ENCODE results near the gene SPTBN1.

Gene SPTBN1

GRCh38 chr2:54446122-54446521 is 10.0 kb upstream of the SPTBN1 start:
- H3K36me3 ChIP-seq (ENCODE audit: insufficient read depth, low read length): no peaks in the 10 kb centered on the region
- H3K27ac ChIP-seq (ENCODE audit: low read depth, low read length, poor library complexity, severe bottlenecking): no peak overlapping the region
- H3K9me3 ChIP-seq (ENCODE audit: low read length): no peaks in the 10 kb centered on the region
- no peaks in the 10 kb centered on the region for H4K20me1 ChIP-seq (ENCODE audit: insufficient read depth, low read length)
- H2AFZ ChIP-seq (ENCODE audit: low read length): no peak overlapping the region
- no peaks in the 10 kb centered on the region for H3K4me1 ChIP-seq (ENCODE audit: insufficient read depth, low read length, severe bottlenecking)
- TF ChIP-seq EZH2 (IDR thresholded peaks at IDR 0.05; ENCODE audit: borderline replicate concordance, low read length) (no peak), CTCF (IDR thresholded peaks at IDR 0.05; ENCODE audit: low read length) (no peak)
- H3F3A ChIP-seq (ENCODE audit: insufficient read depth, low read length): no peaks in the 10 kb centered on the region
- no peak overlapping the region for H3K4me3 ChIP-seq (ENCODE audit: low read depth, low read length, poor library complexity, severe bottlenecking)
- no peaks in the 10 kb centered on the region for H3K9me2 ChIP-seq (ENCODE audit: low read depth, low read length)
- no peaks in the 10 kb centered on the region for H3K79me2 ChIP-seq (ENCODE audit: insufficient read depth, low read length)
- H3K4me2 ChIP-seq (ENCODE audit: low read length): no peak overlapping the region
- no peak overlapping the region for H3K9ac ChIP-seq (ENCODE audit: low read length)
- no peaks in the 10 kb centered on the region for H3K27me3 ChIP-seq (ENCODE audit: insufficient read depth, low read length)

GRCh38 chr2:54446625-54447024 is 9.5 kb upstream of the SPTBN1 start:
- H4K20me1 ChIP-seq (ENCODE audit: insufficient read depth, low read length): no peaks in the 10 kb centered on the region
- H2AFZ ChIP-seq (ENCODE audit: low read length): no peak overlapping the region
- no peaks in the 10 kb centered on the region for H3F3A ChIP-seq (ENCODE audit: insufficient read depth, low read length)
- H3K27ac ChIP-seq (ENCODE audit: low read depth, low read length, poor library complexity, severe bottlenecking): no peak overlapping the region
- H3K9me3 ChIP-seq (ENCODE audit: low read length): no peaks in the 10 kb centered on the region
- H3K4me2 ChIP-seq (ENCODE audit: low read length): no peak overlapping the region
- H3K4me3 ChIP-seq (ENCODE audit: low read depth, low read length, poor library complexity, severe bottlenecking): no peak overlapping the region
- H3K79me2 ChIP-seq (ENCODE audit: insufficient read depth, low read length): no peaks in the 10 kb centered on the region
- no peaks in the 10 kb centered on the region for H3K27me3 ChIP-seq (ENCODE audit: insufficient read depth, low read length)
- H3K9ac ChIP-seq (ENCODE audit: low read length): no peak overlapping the region
- no peaks in the 10 kb centered on the region for H3K36me3 ChIP-seq (ENCODE audit: insufficient read depth, low read length)
- H3K9me2 ChIP-seq (ENCODE audit: low read depth, low read length): no peaks in the 10 kb centered on the region
- H3K4me1 ChIP-seq (ENCODE audit: insufficient read depth, low read length, severe bottlenecking): no peaks in the 10 kb centered on the region
- no peak for TF ChIP-seq EZH2 (IDR thresholded peaks at IDR 0.05; ENCODE audit: borderline replicate concordance, low read length)
- TF ChIP-seq CTCF (IDR thresholded peaks at IDR 0.05; ENCODE audit: low read length): no peak

- Histone ChIP-seq H3K27ac (ENCODE audit: low read depth, low read length, poor library complexity, severe bottlenecking) (no peak overlapping the region), H3K27me3 (ENCODE audit: insufficient read depth, low read length) (no peaks in the 10 kb centered on the region; the same call in 1 of the 2 replicates)
Observed at GRCh38 chr2:54454548-54455130, 1.5 kb upstream of the SPTBN1 start.

More at GRCh38 chr2:54454548-54455130, 1.5 kb upstream of the SPTBN1 start:
- no peak for TF ChIP-seq CTCF (IDR thresholded peaks at IDR 0.05; ENCODE audit: low read length)
- no peak for TF ChIP-seq EZH2 (IDR thresholded peaks at IDR 0.05; ENCODE audit: borderline replicate concordance, low read length)
- H2AFZ ChIP-seq (ENCODE audit: low read length): no peak overlapping the region
- no peaks in the 10 kb centered on the region for H3K9me2 ChIP-seq (ENCODE audit: low read depth, low read length)
- peak overlapping the region; percentile 85; the same call in 1 of the 2 replicates for H3K4me2 ChIP-seq (ENCODE audit: low read length)
- no peaks in the 10 kb centered on the region for H4K20me1 ChIP-seq (ENCODE audit: insufficient read depth, low read length)
- peaks cover 30% of the 10 kb centered on the region for H3K4me1 ChIP-seq (ENCODE audit: insufficient read depth, low read length, severe bottlenecking)
- no peaks in the 10 kb centered on the region for H3K9me3 ChIP-seq (ENCODE audit: low read length)
- no peaks in the 10 kb centered on the region for H3K79me2 ChIP-seq (ENCODE audit: insufficient read depth, low read length)
- H3K36me3 ChIP-seq (ENCODE audit: insufficient read depth, low read length): no peaks in the 10 kb centered on the region
- no peak overlapping the region for H3K9ac ChIP-seq (ENCODE audit: low read length)
- no peaks in the 10 kb centered on the region for H3F3A ChIP-seq (ENCODE audit: insufficient read depth, low read length)
- no peak overlapping the region for H3K4me3 ChIP-seq (ENCODE audit: low read depth, low read length, poor library complexity, severe bottlenecking)

Measured in OCI-LY1 (cell line).